HepG2 (cell line): ENCODE measurements around the gene ST7L. TPM values are rescaled to one million over a fixed set of nuclear protein-coding genes. Genes with fewer than 3 reads are reported as not detected.

Source experiments
- ATAC-seq: fragments of 200-7000 bp; cut with Tn5 transposase; 3 replicates; pipeline ENCODE4 v1.9.1; 2020; ENCODE audit warnings: mild to moderate bottlenecking, moderate library complexity
- BruUV-seq: library from RNA; stranded (reverse); fragments of 400-500 nt; replicated peaks from 2 replicates; lab custom pipeline; 2021; lab: Mats Ljungman, UMichigan
- CTCF ChIA-PET: fragments of 300-600 bp; formaldehyde crosslinking; extraction: SDS; loops from one replicate; lab custom pipeline; 2021; ENCODE audit warnings: low total read pairs, inconsistent platforms, low intra/inter-chr PET ratio; lab: Yijun Ruan, JAX
- POLR2A ChIA-PET: fragments of 350-600 bp; sonication (Branson Sonifier 250); formaldehyde crosslinking; loops from one replicate; lab custom pipeline; 2020; ENCODE audit warnings: antibody characterized with exemption, inconsistent platforms; lab: Yijun Ruan, JAX
- DNase-seq: peaks from one replicate; pipeline ENCODE4 v3.0.0-alpha.2; 2015; ENCODE audit warnings: low spot score
- FAIRE-seq: peaks from 3 replicates; lab custom pipeline; 2011; peaks lifted over from hg19 to GRCh38; lab: Jason Lieb, UNC
- H2AFZ ChIP-seq: one replicate; pipeline ENCODE4 v1.6.1; 2011; ENCODE audit warnings: low read length, inconsistent platforms
- H3K27ac ChIP-seq: fragments of 300-600 bp; 3 replicates; pipeline ENCODE4 v1.8.0; 2011; ENCODE audit warnings: mixed run types, mild to moderate bottlenecking, mixed read lengths, low read length, inconsistent platforms; ENCODE audit not compliant: insufficient read depth; ENCODE audit errors: extremely low read length
- H3K27me3 ChIP-seq, 2 experiments: fragments of 200-600 bp in 1 of 2; 2 replicates in 1 of 2; 3 replicates in 1 of 2; pipeline versions ENCODE4 v1.6.0 to v1.8.0; 2011; ENCODE audit warnings: low read length in 2 of 2, mild to moderate bottlenecking in 2 of 2, moderate library complexity in 2 of 2, inconsistent platforms in 1 of 2; ENCODE audit not compliant: insufficient read depth in 2 of 2, control insufficient read depth in 1 of 2
- H3K36me3 ChIP-seq, 2 experiments: fragments of 200-600 bp in 1 of 2; replicated peaks in 1 of 2; 2 replicates in 1 of 2; 3 replicates in 1 of 2; pipeline versions ENCODE4 v1.5.1 to v1.8.0; 2011; ENCODE audit warnings: low read length in 2 of 2, inconsistent platforms in 1 of 2; ENCODE audit not compliant: insufficient read depth in 2 of 2, control insufficient read depth in 1 of 2
- H3K4me1 ChIP-seq: 2 replicates; pipeline ENCODE4 v1.5.1; 2012; ENCODE audit warnings: low read length, inconsistent platforms; ENCODE audit not compliant: insufficient read depth
- H3K4me2 ChIP-seq: 2 replicates; pipeline ENCODE4 v1.6.0; 2011; ENCODE audit warnings: low read depth, low read length, inconsistent platforms
- H3K4me3 ChIP-seq, 3 experiments: fragments of 200-600 bp in 1 of 3; sonication (generic), shearing (Covaris generic) in 1 of 3; replicated peaks in 1 of 3; 2 replicates each; pipeline ENCODE4 v1.5.1; 2011 to 2016; ENCODE audit warnings: low read length in 3 of 3, inconsistent platforms in 2 of 3, low read depth in 2 of 3, mild to moderate bottlenecking in 2 of 3, control low read depth in 1 of 3, mixed read lengths in 1 of 3; ENCODE audit not compliant: insufficient read depth in 1 of 3
- H3K79me2 ChIP-seq: one replicate; pipeline ENCODE4 v1.6.1; 2011; ENCODE audit warnings: low read length, inconsistent platforms; ENCODE audit not compliant: insufficient read depth
- H3K9ac ChIP-seq: 2 replicates; pipeline ENCODE4 v1.6.0; 2011; ENCODE audit warnings: mild to moderate bottlenecking, low read depth, low read length, inconsistent platforms; ENCODE audit not compliant: insufficient read depth
- H3K9me3 ChIP-seq: 2 replicates; pipeline ENCODE4 v1.5.1; 2012; ENCODE audit warnings: mild to moderate bottlenecking, low read length
- H4K20me1 ChIP-seq: 2 replicates; pipeline ENCODE4 v1.6.0; 2011; ENCODE audit warnings: inconsistent platforms, mild to moderate bottlenecking, low read length, moderate library complexity; ENCODE audit not compliant: insufficient read depth
- ASH2L ChIP-seq: fragments of 300-600, 200-600 bp; sonication (generic); IDR thresholded peaks from 2 replicates; pipeline ENCODE4 v1.7.0; 2017; ENCODE audit warnings: low read depth, mild to moderate bottlenecking, moderate library complexity, mixed read lengths, low read length; ENCODE audit not compliant: insufficient read length
- FOXA3 ChIP-seq: IDR thresholded peaks from 2 replicates; pipeline ENCODE4 v1.6.1; 2016; ENCODE audit warnings: missing genetic modification reagents, missing compliant biosample characterization
- TEAD3 ChIP-seq: optimal IDR thresholded peaks from 2 replicates; pipeline ENCODE3; 2016; ENCODE audit warnings: borderline replicate concordance
- ZBTB40 ChIP-seq, 2 experiments: fragments of 450-650 bp in 1 of 2; sonication (generic) in 1 of 2; formaldehyde crosslinking in 1 of 2; IDR thresholded peaks; 2 replicates each; pipeline versions ENCODE4 v1.6.1 to v1.8.0; 2016 to 2022; ENCODE audit warnings: antibody characterized with exemption in 1 of 2, mild to moderate bottlenecking in 1 of 2, missing genetic modification reagents in 1 of 2
- ZNF547 ChIP-seq: sonication (generic); formaldehyde crosslinking; IDR thresholded peaks from 2 replicates; pipeline ENCODE4 v1.5.1; 2020; ENCODE audit warnings: mild to moderate bottlenecking, missing genetic modification reagents
- ZNF607 ChIP-seq: sonication (generic); formaldehyde crosslinking; IDR thresholded peaks from 2 replicates; pipeline ENCODE4 v1.5.1; 2020; ENCODE audit warnings: missing genetic modification reagents, mild to moderate bottlenecking, borderline replicate concordance
- ZNF703 ChIP-seq: sonication (generic); formaldehyde crosslinking; IDR thresholded peaks from 2 replicates; pipeline ENCODE4 v1.5.1; 2020; ENCODE audit warnings: missing genetic modification reagents, mild to moderate bottlenecking, moderate library complexity, borderline replicate concordance
- ZNF704 ChIP-seq: sonication (generic); formaldehyde crosslinking; IDR thresholded peaks from 2 replicates; pipeline ENCODE4 v1.8.1; 2023; ENCODE audit warnings: mild to moderate bottlenecking, inconsistent platforms, moderate library complexity, missing genetic modification reagents, borderline replicate concordance
- ZNF713 ChIP-seq: sonication (generic); formaldehyde crosslinking; IDR thresholded peaks from 2 replicates; pipeline ENCODE4 v1.4.0; 2020; ENCODE audit warnings: mild to moderate bottlenecking, missing genetic modification reagents
- WGBS: methylation state at CpG from one replicate; pipeline ENCODE4 v1.1.6; 2017; ENCODE audit warnings: low lambda C conversion rate; 5-methylcytosine and 5-hydroxymethylcytosine counted together
- in situ Hi-C: cut with HindIII; loops from 2 replicates; pipeline ENCODE4 v1.10.0; 2017; ENCODE audit warnings: low pct_unique_long_range_greater_than_20kb; ENCODE audit not compliant: extremely low pct_ligation_motif_present
- intact Hi-C: fragments of 100-400 bp; cut with micrococcal nuclease; formaldehyde crosslinking; loops from one replicate; pipeline ENCODE4 v1.10.0; 2022; ENCODE audit not compliant: unreplicated experiment
- polyA plus RNA-seq, 8 experiments: library from polyadenylated mRNA; depleted of rRNA in 3 of 8; stranded (reverse) in 7 of 8; unstranded in 1 of 8; fragments of >200 nt; fragmentation: Illumina TruSeq in 4 of 8; extraction: Trizol in 4 of 8; gene quantifications; 2 replicates each; pipeline versions ENCODE4 v1.2.1 to v1.2.3, GENCODE V29; 2011 to 2016; ENCODE audit warnings: low read depth in 4 of 8, missing spikeins in 1 of 8, mixed read lengths in 1 of 8; ENCODE audit not compliant: insufficient read depth in 1 of 8
- total RNA-seq, 5 experiments: library from RNA; depleted of rRNA; stranded (reverse); fragments of >200 nt; fragmentation: Illumina TruSeq; extraction: Trizol; gene quantifications; 2 replicates each; pipeline ENCODE4 v1.2.3, GENCODE V29; 2016; ENCODE audit warnings: low read depth in 1 of 5

ST7L gene
- total and polyA plus RNA-seq, 2 of the 13 experiments (the other 11 are each of a cell fraction or from before 2014, with no cell fraction given) = 8.6 to 19.9 TPM

GRCh38 chr1:112637254-112638109 is 18.5 kb upstream of the ST7L start:
- peaks cover 78% of the 10 kb centered on the region for H3K4me1 ChIP-seq
- H3K27me3 ChIP-seq = no peaks in the 10 kb centered on the region
- no TSS peak for BruUV-seq
- peaks cover 78% of the 10 kb centered on the region for H3K79me2 ChIP-seq
- no peaks in the 10 kb centered on the region for H3K9me3 ChIP-seq
- no peak overlapping the region for H3K9ac ChIP-seq
- DNase-seq (peak; percentile 80), ATAC-seq (peak; percentile 84), FAIRE-seq (no peak)
- intact Hi-C loops = no loop called here
- peak overlapping the region; percentile 48 for H3K4me2 ChIP-seq
- no peak overlapping the region for H2AFZ ChIP-seq
- 15% methylated on average over 4 of the region's 4 CpGs for WGBS
- no peak overlapping the region; a peak in 1 of 6 replicates for H3K4me3 ChIP-seq
- ChIA-PET POLR2A (interaction anchor here (1.0 to 2.2 kb wide), 6 partner anchors 10 to 67 kb away, joined by 3 to 13 read pairs (median 6); partner anchors contain the start of genes MOV10 and ST7L), CTCF (no interaction called here)
- H3K27ac ChIP-seq = peak overlapping the region; percentile 64
- H3K36me3 ChIP-seq = no peaks in the 10 kb centered on the region; a peak in 1 of 5 replicates
- H4K20me1 ChIP-seq = peaks cover 50% of the 10 kb centered on the region
- in situ Hi-C loops = no loop called here
- TF ChIP-seq ASH2L (peak; percentile 37), TEAD3 (CRISPR knock-in tag) (peak; percentile 59), ZNF703 (no peak), ZNF547 (no peak), ZNF704 (CRISPR knock-in tag) (no peak), ZNF713 (CRISPR knock-in tag) (no peak), ZNF607 (CRISPR knock-in tag) (no peak), FOXA3 (CRISPR knock-in tag) (peak; percentile 16; the same call in 1 of the 2 replicates), ZBTB40 (IDR thresholded peaks at IDR 0.05) (peak; percentile 90), ZBTB40 (CRISPR knock-in tag; IDR thresholded peaks at IDR 0.05) (peak; percentile 98)
